MM.1S (cell line): Measurements from ENCODE around the gene EMID1.

Experiments used
- DNase-seq: peaks from one replicate; pipeline ENCODE4 v3.0.0-alpha.2; 2015
- H2AFZ ChIP-seq: fragments of 300-600 bp; sonication (generic); 2 replicates; pipeline ENCODE4 v1.6.0; 2016; ENCODE audit warnings: antibody characterized with exemption, low read length
- H3F3A ChIP-seq: fragments of 300-600 bp; sonication (generic); 2 replicates; pipeline ENCODE4 v1.6.1; 2016; ENCODE audit warnings: mild to moderate bottlenecking, antibody characterized with exemption, low read length, moderate library complexity, mixed read lengths; ENCODE audit not compliant: insufficient read depth
- H3K27ac ChIP-seq: fragments of 300-600 bp; sonication (generic); 2 replicates; pipeline ENCODE4 v1.5.1; 2016; ENCODE audit warnings: mild to moderate bottlenecking, low read length
- H3K27me3 ChIP-seq: fragments of 300-600 bp; sonication (generic); replicated peaks from 2 replicates; pipeline ENCODE4 v1.6.0; 2016; ENCODE audit warnings: low read length; ENCODE audit not compliant: insufficient read depth
- H3K36me3 ChIP-seq: fragments of 300-600 bp; sonication (generic); replicated peaks from 2 replicates; pipeline ENCODE4 v1.6.1; 2016; ENCODE audit warnings: mild to moderate bottlenecking, low read length, mixed read lengths; ENCODE audit not compliant: insufficient read depth
- H3K4me1 ChIP-seq: fragments of 300-600 bp; sonication (generic); 2 replicates; pipeline ENCODE4 v1.6.1; 2016; ENCODE audit warnings: low read length, mixed read lengths
- H3K4me2 ChIP-seq: fragments of 300-600 bp; sonication (generic); 2 replicates; pipeline ENCODE4 v1.6.0; 2016; ENCODE audit warnings: low read depth, low read length
- H3K4me3 ChIP-seq: fragments of 300-600 bp; sonication (generic); 2 replicates; pipeline ENCODE4 v1.5.1; 2016; ENCODE audit warnings: low read length, mixed read lengths
- H3K79me2 ChIP-seq: fragments of 300-600 bp; sonication (generic); 2 replicates; pipeline ENCODE4 v1.6.1; 2016; ENCODE audit warnings: mixed run types, low read length, mixed read lengths
- H3K9ac ChIP-seq: fragments of 300-600 bp; sonication (generic); 2 replicates; pipeline ENCODE4 v1.6.1; 2016; ENCODE audit warnings: low read length, mixed read lengths
- H3K9me2 ChIP-seq: fragments of 300-600 bp; sonication (generic); replicated peaks from 2 replicates; pipeline ENCODE4 v1.6.1; 2016; ENCODE audit warnings: mild to moderate bottlenecking, low read length, mixed read lengths; ENCODE audit not compliant: insufficient read depth
- H3K9me3 ChIP-seq: fragments of 300-600 bp; sonication (generic); replicated peaks from 2 replicates; pipeline ENCODE4 v1.6.1; 2016; ENCODE audit warnings: mild to moderate bottlenecking, low read length, mixed read lengths; ENCODE audit not compliant: insufficient read depth
- H4K20me1 ChIP-seq: fragments of 300-600 bp; sonication (generic); 2 replicates; pipeline ENCODE4 v1.6.1; 2016; ENCODE audit warnings: mild to moderate bottlenecking, low read length, moderate library complexity, mixed read lengths; ENCODE audit not compliant: insufficient read depth
- CTCF ChIP-seq: fragments of 300-600 bp; sonication (generic); IDR thresholded peaks from 2 replicates; pipeline ENCODE4 v1.5.1; 2016; ENCODE audit warnings: antibody characterized with exemption, low read length, mixed read lengths
- EZH2 ChIP-seq: fragments of 300-600 bp; sonication (generic); optimal IDR thresholded peaks from 2 replicates; pipeline ENCODE3; 2017; ENCODE audit warnings: low read depth, mild to moderate bottlenecking, antibody characterized with exemption, low read length, mixed read lengths
- EZH2phosphoT487 ChIP-seq: fragments of 300-600 bp; sonication (generic); IDR thresholded peaks from 2 replicates; pipeline ENCODE4 v1.6.1; 2018; ENCODE audit warnings: antibody characterized with exemption, low read length

EMID1 gene

GRCh38 chr22:29195964-29196666, 9.6 kb upstream of the EMID1 start:
- Histone ChIP-seq H3K9ac (no peak overlapping the region), H3K27me3 (no peaks in the 10 kb centered on the region), H3K27ac (no peak overlapping the region), H3K4me1 (0 out of 2 replicates have a peak, but pooled peaks cover 5% of the 10 kb centered on the region), H3K79me2 (no peaks in the 10 kb centered on the region), H3K9me3 (no peaks in the 10 kb centered on the region), H3K4me2 (no peak overlapping the region), H3K4me3 (no peak overlapping the region), H4K20me1 (no peaks in the 10 kb centered on the region), H3K9me2 (no peaks in the 10 kb centered on the region), H2AFZ (no peak overlapping the region), H3F3A (no peaks in the 10 kb centered on the region), H3K36me3 (no peaks in the 10 kb centered on the region)
- no peak for DNase-seq
- TF ChIP-seq CTCF: no peak
- no peak for TF ChIP-seq EZH2
- no peak for TF ChIP-seq EZH2phosphoT487

GRCh38 chr22:29197096-29197495, 8.6 kb upstream of the EMID1 start:
- H3K27me3 ChIP-seq: no peaks in the 10 kb centered on the region
- H3K79me2 ChIP-seq: no peaks in the 10 kb centered on the region
- H3K9me2 ChIP-seq: no peaks in the 10 kb centered on the region
- peaks cover 6% of the 10 kb centered on the region for H3F3A ChIP-seq
- no peak overlapping the region for H3K9ac ChIP-seq
- no peak overlapping the region for H2AFZ ChIP-seq
- H4K20me1 ChIP-seq: no peaks in the 10 kb centered on the region
- no peaks in the 10 kb centered on the region for H3K9me3 ChIP-seq
- H3K4me3 ChIP-seq: no peak overlapping the region
- DNase-seq: no peak
- H3K4me2 ChIP-seq: no peak overlapping the region
- peaks cover 14% of the 10 kb centered on the region for H3K4me1 ChIP-seq
- no peaks in the 10 kb centered on the region for H3K36me3 ChIP-seq
- H3K27ac ChIP-seq: no peak overlapping the region
- no peak for TF ChIP-seq CTCF
- no peak for TF ChIP-seq EZH2
- no peak for TF ChIP-seq EZH2phosphoT487

- no peaks in the 10 kb centered on the region for H3K79me2 ChIP-seq
- no peak overlapping the region for H3K4me2 ChIP-seq
Observed at GRCh38 chr22:29198240-29198639, 7.5 kb upstream of the EMID1 start.

More at GRCh38 chr22:29198240-29198639, 7.5 kb upstream of the EMID1 start:
- Histone ChIP-seq H3K36me3 (no peaks in the 10 kb centered on the region), H3K4me3 (no peak overlapping the region), H3K9ac (no peak overlapping the region), H2AFZ (no peak overlapping the region), H3K9me2 (no peaks in the 10 kb centered on the region), H3K4me1 (peaks cover 23% of the 10 kb centered on the region), H4K20me1 (no peaks in the 10 kb centered on the region), H3K9me3 (no peaks in the 10 kb centered on the region), H3K27ac (no peak overlapping the region), H3K27me3 (no peaks in the 10 kb centered on the region), H3F3A (peaks cover 15% of the 10 kb centered on the region)
- no peak for TF ChIP-seq CTCF
- TF ChIP-seq EZH2: no peak
- TF ChIP-seq EZH2phosphoT487: no peak
- no peak for DNase-seq
